Inflammatory macrophage treated with lipopolysaccharide for 1 hour (primary cell): ENCODE data around the gene ZNF611.
"Not testable (repeated sequence)": the region's sequence is repeated elsewhere in the genome, so short reads cannot be mapped to it uniquely, and the experiment has no call there.

Experiments
- DNase-seq, 2 donors: peaks; one replicate each; pipeline ENCODE4 v3.0.0-alpha.2; 2020 to 2022

ZNF611 gene

GRCh38 chr19:52675239-52675638, 59.6 kb downstream of the ZNF611 start:
- not testable (repeated sequence) for DNase-seq

- no peak for DNase-seq
Measured at GRCh38 chr19:52673014-52673413, 61.8 kb downstream of the ZNF611 start.

- no peak for DNase-seq
Measured at GRCh38 chr19:52670046-52670445, 64.8 kb downstream of the ZNF611 start.

GRCh38 chr19:52669586-52669985, 65.3 kb downstream of the ZNF611 start:
- no peak for DNase-seq

GRCh38 chr19:52667972-52668371, 66.9 kb downstream of the ZNF611 start:
- DNase-seq = no peak

GRCh38 chr19:52666506-52666905, 68.3 kb downstream of the ZNF611 start:
- no peak for DNase-seq

GRCh38 chr19:52665529-52665928, 69.3 kb downstream of the ZNF611 start:
- no peak for DNase-seq

- no peak for DNase-seq
Measured at GRCh38 chr19:52665027-52665426, 69.8 kb downstream of the ZNF611 start.

GRCh38 chr19:52664461-52664860, 70.4 kb downstream of the ZNF611 start:
- DNase-seq = no peak

- no peak for DNase-seq
Measured at GRCh38 chr19:52662631-52663030, 72.2 kb downstream of the ZNF611 start.

GRCh38 chr19:52660981-52661380, 73.9 kb downstream of the ZNF611 start:
- no peak for DNase-seq

GRCh38 chr19:52659013-52659412, 75.8 kb downstream of the ZNF611 start:
- no peak for DNase-seq

GRCh38 chr19:52658595-52658994, 76.2 kb downstream of the ZNF611 start:
- no peak for DNase-seq

- no peak for DNase-seq
Measured at GRCh38 chr19:52653161-52653560, 81.7 kb downstream of the ZNF611 start.
